OCI-LY7 (cell line): ENCODE data around the gene TNFAIP8. TPM values are rescaled to one million over a fixed set of nuclear protein-coding genes. Genes with fewer than 3 reads are reported as not detected.

ENCODE experiments used
- BruUV-seq: library from RNA; stranded (reverse); fragments of 400-500 nt; replicated peaks from 2 replicates; lab custom pipeline; 2021; lab: Mats Ljungman, UMichigan
- CTCF ChIA-PET: fragments of 300-600 bp; sonication (Branson Sonifier 250); formaldehyde crosslinking; loops from one replicate; lab custom pipeline; 2022; ENCODE audit warnings: antibody characterized with exemption; ENCODE audit not compliant: unreplicated experiment; lab: Charles Lee
- POLR2A ChIA-PET: fragments of 300-600 bp; sonication (Branson Sonifier 250); formaldehyde crosslinking; loops from one replicate; lab custom pipeline; 2022; ENCODE audit warnings: antibody characterized with exemption; lab: Charles Lee
- DNase-seq: peaks from one replicate; pipeline ENCODE4 v3.0.0-alpha.2; 2015; ENCODE audit warnings: low spot score
- H2AFZ ChIP-seq: fragments of 200-600 bp; sonication (generic), shearing (Covaris generic); 2 replicates; pipeline ENCODE4 v1.6.1; 2014; ENCODE audit warnings: mild to moderate bottlenecking, antibody characterized with exemption, low read length, moderate library complexity
- H3K27ac ChIP-seq: fragments of 200-600 bp; sonication (generic); 2 replicates; pipeline ENCODE4 v1.5.1; 2014; ENCODE audit warnings: mixed run types, low read depth, mild to moderate bottlenecking, moderate library complexity, low read length, inconsistent platforms; ENCODE audit not compliant: poor library complexity, severe bottlenecking
- H3K36me3 ChIP-seq: fragments of 200-600 bp; sonication (generic); 2 replicates; pipeline ENCODE4 v1.6.1; 2014; ENCODE audit warnings: mild to moderate bottlenecking, antibody characterized with exemption, low read length, moderate library complexity, mixed read lengths; ENCODE audit not compliant: insufficient read depth
- H3K4me1 ChIP-seq: fragments of 200-600 bp; sonication (generic); 2 replicates; pipeline ENCODE4 v1.5.1; 2014; ENCODE audit warnings: mild to moderate bottlenecking, low read length; ENCODE audit not compliant: insufficient read depth, poor library complexity, severe bottlenecking
- H3K4me2 ChIP-seq: fragments of 200-600 bp; sonication (generic); 2 replicates; pipeline ENCODE4 v1.6.1; 2014; ENCODE audit warnings: mild to moderate bottlenecking, low read length
- H3K4me3 ChIP-seq: fragments of 200-600 bp; sonication (generic); 2 replicates; pipeline ENCODE4 v1.5.1; 2014; ENCODE audit warnings: mild to moderate bottlenecking, low read depth, low read length; ENCODE audit not compliant: poor library complexity, severe bottlenecking
- H3K79me2 ChIP-seq: fragments of 200-600 bp; sonication (generic); 2 replicates; pipeline ENCODE4 v1.6.1; 2016; ENCODE audit warnings: low read depth, mild to moderate bottlenecking, low read length, moderate library complexity, mixed read lengths; ENCODE audit not compliant: insufficient read depth
- H3K9me2 ChIP-seq: fragments of 200-600 bp; sonication (generic); 2 replicates; pipeline ENCODE4 v1.6.1; 2016; ENCODE audit warnings: mild to moderate bottlenecking, low read length, mixed read lengths; ENCODE audit not compliant: insufficient read depth
- H3K9me3 ChIP-seq: fragments of 200-600 bp; sonication (generic); 2 replicates; pipeline ENCODE4 v1.6.1; 2014; ENCODE audit warnings: mild to moderate bottlenecking, mixed run types, low read length, mixed read lengths
- H4K20me1 ChIP-seq: fragments of 200-600 bp; sonication (generic); 2 replicates; pipeline ENCODE4 v1.6.1; 2014; ENCODE audit warnings: mild to moderate bottlenecking, antibody characterized with exemption, low read length, moderate library complexity, mixed read lengths; ENCODE audit not compliant: insufficient read depth
- EZH2phosphoT487 ChIP-seq: fragments of 200-600 bp; sonication (generic); IDR thresholded peaks from 2 replicates; pipeline ENCODE4 v1.6.1; 2018; ENCODE audit warnings: low read depth, borderline replicate concordance, mild to moderate bottlenecking, mixed run types, antibody characterized with exemption, low read length, moderate library complexity, mixed read lengths
- intact Hi-C: fragments of 100-400 bp; cut with micrococcal nuclease; formaldehyde crosslinking; loops from one replicate; pipeline ENCODE4 v1.10.0; 2022; ENCODE audit not compliant: unreplicated experiment
- total RNA-seq, 2 experiments: library from RNA; depleted of rRNA in 1 of 2; stranded (reverse); fragments of >200 nt in 1 of 2; shearing (Covaris generic) in 1 of 2; gene quantifications; 2 replicates each; pipeline ENCODE4 v1.2.3, GENCODE V29; 2014 to 2022
- TF ChIP-seq, protein P1 (sequence below): fragments of 200-600 bp; sonication (generic); conservative IDR thresholded peaks from 2 replicates; pipeline ENCODE4 v1.5.1; 2014; ENCODE audit warnings: mild to moderate bottlenecking, antibody characterized with exemption, low read length, moderate library complexity, mixed read lengths

The TNFAIP8 gene
- total RNA-seq, 2 experiments from 2014 or later, result 75.4 to 95.1 TPM

DNA sequence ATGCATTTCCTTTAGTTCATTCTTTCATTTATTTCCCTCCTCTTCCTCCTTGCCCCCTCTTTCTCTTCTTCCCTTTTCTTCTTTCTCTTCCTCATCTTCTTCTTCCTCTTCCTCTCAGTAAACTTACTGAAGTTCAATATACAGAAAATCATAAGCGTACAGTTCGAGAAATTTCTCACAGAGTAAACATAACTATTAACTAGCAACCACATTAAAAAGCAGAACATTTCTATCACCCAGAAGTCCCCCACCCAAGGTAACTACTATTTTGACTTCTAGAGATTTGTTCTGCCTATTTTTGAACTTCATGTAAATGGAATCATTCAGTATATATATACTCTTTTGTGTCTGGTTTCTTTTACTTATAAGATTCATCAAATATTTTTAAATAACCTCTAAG, 48.2 kb downstream of the TNFAIP8 start:
- Histone ChIP-seq H3K4me2 (no peak overlapping the region), H3K9me2 (no peaks in the 10 kb centered on the region), H4K20me1 (no peaks in the 10 kb centered on the region), H3K4me3 (no peak overlapping the region), H3K9me3 (no peaks in the 10 kb centered on the region), H3K79me2 (no peaks in the 10 kb centered on the region), H3K36me3 (no peaks in the 10 kb centered on the region), H2AFZ (no peak overlapping the region), H3K27ac (no peak overlapping the region), H3K4me1 (peaks cover 51% of the 10 kb centered on the region)
- no peak for TF ChIP-seq EZH2phosphoT487
- TF ChIP-seq, protein P1, sequence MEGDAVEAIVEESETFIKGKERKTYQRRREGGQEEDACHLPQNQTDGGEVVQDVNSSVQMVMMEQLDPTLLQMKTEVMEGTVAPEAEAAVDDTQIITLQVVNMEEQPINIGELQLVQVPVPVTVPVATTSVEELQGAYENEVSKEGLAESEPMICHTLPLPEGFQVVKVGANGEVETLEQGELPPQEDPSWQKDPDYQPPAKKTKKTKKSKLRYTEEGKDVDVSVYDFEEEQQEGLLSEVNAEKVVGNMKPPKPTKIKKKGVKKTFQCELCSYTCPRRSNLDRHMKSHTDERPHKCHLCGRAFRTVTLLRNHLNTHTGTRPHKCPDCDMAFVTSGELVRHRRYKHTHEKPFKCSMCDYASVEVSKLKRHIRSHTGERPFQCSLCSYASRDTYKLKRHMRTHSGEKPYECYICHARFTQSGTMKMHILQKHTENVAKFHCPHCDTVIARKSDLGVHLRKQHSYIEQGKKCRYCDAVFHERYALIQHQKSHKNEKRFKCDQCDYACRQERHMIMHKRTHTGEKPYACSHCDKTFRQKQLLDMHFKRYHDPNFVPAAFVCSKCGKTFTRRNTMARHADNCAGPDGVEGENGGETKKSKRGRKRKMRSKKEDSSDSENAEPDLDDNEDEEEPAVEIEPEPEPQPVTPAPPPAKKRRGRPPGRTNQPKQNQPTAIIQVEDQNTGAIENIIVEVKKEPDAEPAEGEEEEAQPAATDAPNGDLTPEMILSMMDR, result no peak
- ChIA-PET CTCF (no interaction called here), POLR2A (interaction anchor here (0.6 to 1.5 kb wide), 5 partner anchors 10 to 156 kb away, joined by 3 to 5 read pairs (median 4); no protein-coding TSS in a partner anchor)
- BruUV-seq, result no TSS peak
- DNase-seq, result no peak
- intact Hi-C loops, result no loop called here

DNA sequence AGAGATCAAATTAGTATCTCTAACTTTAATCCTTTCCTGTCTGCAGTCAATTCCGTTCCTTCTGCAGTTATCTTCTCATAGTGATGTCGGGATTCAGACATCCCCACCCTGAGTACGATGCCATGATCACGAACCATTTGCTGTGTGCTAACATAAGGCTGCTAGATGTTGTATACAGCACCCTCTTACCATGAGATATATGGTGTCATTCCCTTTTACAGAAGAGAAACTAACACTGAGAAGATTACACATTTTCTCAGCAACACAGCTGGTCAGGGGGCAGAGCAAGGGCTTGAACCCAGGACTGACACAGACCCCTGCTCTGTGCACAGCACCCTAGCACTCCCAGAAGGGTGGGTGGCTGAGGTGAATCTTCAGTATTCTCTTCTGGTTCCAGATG, 49.6 kb downstream of the TNFAIP8 start:
- Histone ChIP-seq H3K9me3 (no peaks in the 10 kb centered on the region), H3K27ac (no peak overlapping the region), H2AFZ (peak overlapping the region; percentile 12; the same call in 1 of the 2 replicates), H3K9me2 (no peaks in the 10 kb centered on the region), H4K20me1 (no peaks in the 10 kb centered on the region), H3K4me3 (no peak overlapping the region), H3K4me1 (peaks cover 55% of the 10 kb centered on the region), H3K4me2 (peak overlapping the region; percentile 39), H3K79me2 (no peaks in the 10 kb centered on the region), H3K36me3 (no peaks in the 10 kb centered on the region)
- intact Hi-C loops, result no loop called here
- ChIA-PET CTCF (no interaction called here), POLR2A (interaction anchor here (1.0 to 1.5 kb wide), 5 partner anchors 65 to 334 kb away, joined by 3 to 5 read pairs (median 4); partner anchors contain the start of gene DMXL1)
- BruUV-seq, result no TSS peak
- TF ChIP-seq, protein P1, result no peak
- no peak for TF ChIP-seq EZH2phosphoT487
- DNase-seq, result no peak

DNA sequence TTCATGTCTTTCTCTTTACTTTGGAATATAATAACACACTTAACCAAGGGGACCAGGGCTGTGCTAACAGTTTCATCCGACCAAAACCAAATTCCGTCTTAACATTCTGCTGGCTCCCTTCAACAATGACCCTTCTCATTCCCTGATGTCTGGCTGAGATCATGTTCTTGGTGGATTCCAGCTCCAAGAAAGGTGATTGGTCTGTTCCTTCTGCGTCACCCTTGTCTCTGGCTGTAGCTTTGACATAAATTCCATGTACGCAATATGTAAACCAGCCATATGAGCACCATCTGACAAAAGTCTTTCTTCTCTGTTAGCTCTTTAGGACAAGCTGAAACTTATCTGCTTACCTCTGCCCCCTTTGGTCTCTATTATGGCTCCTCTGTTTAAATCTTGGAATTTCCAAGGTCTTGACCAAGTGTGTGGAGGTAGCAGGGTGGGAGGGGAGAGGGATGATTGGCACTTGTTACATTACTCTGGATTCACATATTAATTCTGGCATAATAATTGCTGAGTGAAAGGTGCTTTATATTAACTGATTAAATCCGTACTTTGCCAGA, 50.8 kb downstream of the TNFAIP8 start:
- TF ChIP-seq EZH2phosphoT487, result no peak
- TF ChIP-seq, protein P1, result no peak
- Histone ChIP-seq H3K36me3 (no peaks in the 10 kb centered on the region), H3K9me2 (no peaks in the 10 kb centered on the region), H4K20me1 (no peaks in the 10 kb centered on the region), H3K4me2 (no peak overlapping the region), H3K4me3 (no peak overlapping the region), H3K9me3 (no peaks in the 10 kb centered on the region), H3K4me1 (peaks cover 67% of the 10 kb centered on the region), H3K79me2 (no peaks in the 10 kb centered on the region), H3K27ac (no peak overlapping the region), H2AFZ (no peak overlapping the region)
- ChIA-PET POLR2A (interaction anchor here (0.6 kb wide), 1 partner anchor 73 kb away, joined by 4 read pairs; no protein-coding TSS in a partner anchor), CTCF (interaction anchor here (1.0 kb wide), 1 partner anchor 95 kb away, joined by 3 read pairs; no protein-coding TSS in a partner anchor)
- intact Hi-C loops, result no loop called here
- no peak for DNase-seq
- BruUV-seq, result no TSS peak
